ENCODE results near the gene SAMD4B. TPM values are rescaled to one million over a fixed set of nuclear protein-coding genes. Genes with fewer than 3 reads are reported as not detected.

The SAMD4B gene
- total RNA-seq, 6 experiments from 2014 or later, result 107 to 133 (median 124) TPM

GRCh38 chr19:39407660-39408391 is 65.6 kb downstream of the SAMD4B start:
- peaks cover 21% of the 10 kb centered on the region for H3K36me3 Mint-ChIP-seq (ENCODE audit: low read depth)
- TF ChIP-seq CTCF (IDR thresholded peaks at IDR 0.05), result no peak
- peaks cover 50% of the 10 kb centered on the region for H3K4me1 Mint-ChIP-seq (ENCODE audit: low read depth)
- peaks cover 52% of the 10 kb centered on the region for H3K27me3 Mint-ChIP-seq (ENCODE audit: insufficient read depth)
- peak overlapping the region; percentile 92 for H3K4me3 Mint-ChIP-seq
- H3K27ac Mint-ChIP-seq, result peak overlapping the region; percentile 91
- DNase-seq, result peak; percentile 40
- H3K9me3 Mint-ChIP-seq, result peaks cover 23% of the 10 kb centered on the region

- peak; percentile 53 for DNase-seq
- Mint-ChIP-seq H3K4me1 (ENCODE audit: low read depth) (peaks cover 49% of the 10 kb centered on the region), H3K4me3 (peak overlapping the region; percentile 92), H3K27ac (peak overlapping the region; percentile 91), H3K27me3 (ENCODE audit: insufficient read depth) (peaks cover 54% of the 10 kb centered on the region), H3K9me3 (peaks cover 23% of the 10 kb centered on the region), H3K36me3 (ENCODE audit: low read depth) (peaks cover 21% of the 10 kb centered on the region)
- no peak for TF ChIP-seq CTCF (IDR thresholded peaks at IDR 0.05)
These were observed 66.4 kb downstream of the SAMD4B start for GRCh38 chr19:39408392-39409207.

- Mint-ChIP-seq H3K27ac (peak overlapping the region; percentile 91), H3K9me3 (peaks cover 23% of the 10 kb centered on the region), H3K4me1 (ENCODE audit: low read depth) (peaks cover 52% of the 10 kb centered on the region), H3K4me3 (peak overlapping the region; percentile 92), H3K27me3 (ENCODE audit: insufficient read depth) (peaks cover 57% of the 10 kb centered on the region), H3K36me3 (ENCODE audit: low read depth) (peaks cover 25% of the 10 kb centered on the region)
- DNase-seq, result peak; percentile 47
- peak; percentile 41 for TF ChIP-seq CTCF (IDR thresholded peaks at IDR 0.05)
These were observed 67.2 kb downstream of the SAMD4B start for GRCh38 chr19:39409208-39410016.

- Mint-ChIP-seq H3K9me3 (peaks cover 23% of the 10 kb centered on the region), H3K27ac (peak overlapping the region; percentile 91)
- no peak for DNase-seq
These were observed 68.0 kb downstream of the SAMD4B start for GRCh38 chr19:39410017-39410830.

More at GRCh38 chr19:39410017-39410830, 68.0 kb downstream of the SAMD4B start:
- no peak for TF ChIP-seq CTCF (IDR thresholded peaks at IDR 0.05)
- Mint-ChIP-seq H3K27me3 (ENCODE audit: insufficient read depth) (peaks cover 57% of the 10 kb centered on the region), H3K4me1 (ENCODE audit: low read depth) (peaks cover 60% of the 10 kb centered on the region), H3K4me3 (peak overlapping the region; percentile 92), H3K36me3 (ENCODE audit: low read depth) (peaks cover 28% of the 10 kb centered on the region)

Measured in HFFc6 (cell line).